Measurements from ENCODE around the gene LGALS4.
"Not testable (repeated sequence)": the region's sequence is repeated elsewhere in the genome, so short reads cannot be mapped to it uniquely, and the experiment has no call there.

The LGALS4 gene

GRCh38 chr19:38788478-38789243, 24.1 kb downstream of the LGALS4 start, which contains the start of gene LGALS7B:
LGALS7B (plus strand) TSS chr19:38789200; CDS start chr19:38789227, 27 bp downstream.
- H3K9me3 ChIP-seq (ENCODE audit: low read depth, low read length), result no peaks in the 10 kb centered on the region
- TF ChIP-seq FOXP2 (optimal IDR thresholded peaks at IDR 0.05; ENCODE audit: control extremely low read depth, extremely low read length, insufficient read depth) (no peak), EZH2 (IDR thresholded peaks at IDR 0.05) (no peak), POLR2AphosphoS5 (IDR thresholded peaks at IDR 0.05; ENCODE audit: borderline replicate concordance, low read depth, low read length) (no peak)

DNA sequence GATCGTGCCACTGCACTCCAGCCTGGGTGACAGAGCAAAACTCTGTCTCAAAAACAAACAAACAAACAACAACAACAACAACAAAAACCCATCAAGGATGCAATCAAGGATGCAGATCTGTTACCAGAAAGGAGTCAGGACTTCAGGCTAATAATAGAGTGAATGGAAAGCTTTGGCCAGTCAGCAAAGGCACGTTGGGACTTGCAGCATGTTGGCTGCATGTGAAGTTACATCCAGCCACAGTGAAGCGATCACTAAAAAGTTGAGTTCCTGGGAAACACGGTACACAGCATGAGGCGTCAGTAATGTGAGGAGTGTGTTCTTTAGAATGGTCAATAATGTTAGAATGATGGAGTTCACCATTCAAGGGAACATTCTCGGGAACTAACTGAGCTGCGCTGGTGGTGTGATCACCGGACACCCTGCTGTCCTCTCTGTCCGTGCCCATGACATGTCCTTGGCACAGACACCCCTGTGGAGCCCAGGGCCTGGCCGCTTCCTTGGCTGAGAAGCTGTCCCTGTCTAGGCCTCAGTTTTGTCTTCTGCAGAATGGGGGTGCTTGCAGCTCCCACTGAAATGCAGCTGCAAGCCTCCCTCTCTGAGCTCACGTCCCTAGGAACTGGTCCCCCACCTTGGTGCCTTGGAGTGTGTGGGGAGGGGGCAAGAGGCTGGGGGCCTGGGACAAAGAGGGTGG, 26.0 kb downstream of the LGALS4 start:
- TF ChIP-seq FOXP2 (optimal IDR thresholded peaks at IDR 0.05; ENCODE audit: control extremely low read depth, extremely low read length, insufficient read depth) (no peak), EZH2 (IDR thresholded peaks at IDR 0.05) (no peak), POLR2AphosphoS5 (IDR thresholded peaks at IDR 0.05; ENCODE audit: borderline replicate concordance, low read depth, low read length) (no peak)
- no peaks in the 10 kb centered on the region for H3K9me3 ChIP-seq (ENCODE audit: low read depth, low read length)

More at GRCh38 chr19:38788478-38789243, 24.1 kb downstream of the LGALS4 start, which contains the start of gene LGALS7B:
- Histone ChIP-seq H3K9ac (ENCODE audit: insufficient read length) (no peak within 1 kb of the TSS), H3K36me3 (ENCODE audit: insufficient read depth, low read length) (no peaks in the 10 kb centered on the region), H3K4me3 (no peak within 1 kb of the TSS), H3K27ac (no peak within 1 kb of the TSS)
- no peak for DNase-seq (ENCODE audit: low read depth, low spot score)

GRCh38 chr19:38786061-38786460, 26.7 kb downstream of the LGALS4 start:
- H3K36me3 ChIP-seq (ENCODE audit: insufficient read depth, low read length); H3K9me3 ChIP-seq (ENCODE audit: low read depth, low read length); DNase-seq (ENCODE audit: low read depth, low spot score); H3K27ac ChIP-seq; H3K4me3 ChIP-seq; H3K9ac ChIP-seq (ENCODE audit: insufficient read length): not testable (repeated sequence)

More for the DNA sequence above, 26.0 kb downstream of the LGALS4 start:
- Histone ChIP-seq H3K4me3 (no peak overlapping the region), H3K36me3 (ENCODE audit: insufficient read depth, low read length) (no peaks in the 10 kb centered on the region), H3K9ac (ENCODE audit: insufficient read length) (no peak overlapping the region), H3K27ac (no peak overlapping the region)
- DNase-seq (ENCODE audit: low read depth, low spot score), result no peak

DNA sequence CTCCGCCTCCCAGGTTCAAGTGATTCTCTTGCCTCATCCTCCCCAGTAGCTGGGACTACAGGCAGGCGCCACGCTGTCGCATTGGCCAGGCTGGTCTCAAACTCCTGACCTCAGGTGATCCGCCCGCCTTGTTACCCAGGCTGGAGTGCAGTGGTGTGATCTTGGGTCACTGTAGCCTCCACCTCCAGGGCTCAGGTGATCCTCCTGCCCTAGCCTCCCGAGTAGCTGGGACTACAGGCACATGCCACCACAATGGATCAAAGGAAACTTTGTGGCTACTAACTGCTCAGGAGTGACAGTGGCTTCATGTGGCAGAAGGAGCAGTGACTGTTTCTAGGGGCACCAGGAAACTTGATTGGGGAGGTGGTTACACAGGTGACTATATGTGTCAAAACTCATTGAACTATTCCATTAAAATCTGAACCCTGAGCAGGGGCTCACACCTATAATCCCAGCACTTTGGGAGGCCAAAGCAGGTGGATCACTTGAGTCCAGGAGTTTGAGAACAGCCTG, 27.5 kb downstream of the LGALS4 start:
- Histone ChIP-seq H3K9ac (ENCODE audit: insufficient read length) (no peak overlapping the region), H3K36me3 (ENCODE audit: insufficient read depth, low read length) (no peaks in the 10 kb centered on the region), H3K4me3 (no peak overlapping the region), H3K27ac (no peak overlapping the region), H3K9me3 (ENCODE audit: low read depth, low read length) (no peaks in the 10 kb centered on the region)
- TF ChIP-seq EZH2 (IDR thresholded peaks at IDR 0.05) (no peak), FOXP2 (optimal IDR thresholded peaks at IDR 0.05; ENCODE audit: control extremely low read depth, extremely low read length, insufficient read depth) (no peak), POLR2AphosphoS5 (IDR thresholded peaks at IDR 0.05; ENCODE audit: borderline replicate concordance, low read depth, low read length) (no peak)
- DNase-seq (ENCODE audit: low read depth, low spot score), result no peak

GRCh38 chr19:38784224-38784623, 28.5 kb downstream of the LGALS4 start:
- TF ChIP-seq FOXP2 (optimal IDR thresholded peaks at IDR 0.05; ENCODE audit: control extremely low read depth, extremely low read length, insufficient read depth), result no peak
- TF ChIP-seq EZH2 (IDR thresholded peaks at IDR 0.05), result no peak
- TF ChIP-seq POLR2AphosphoS5 (IDR thresholded peaks at IDR 0.05; ENCODE audit: borderline replicate concordance, low read depth, low read length), result no peak

GRCh38 chr19:38782212-38782611, 30.5 kb downstream of the LGALS4 start:
- H3K9me3 ChIP-seq (ENCODE audit: low read depth, low read length); H3K36me3 ChIP-seq (ENCODE audit: insufficient read depth, low read length); H3K9ac ChIP-seq (ENCODE audit: insufficient read length); H3K27ac ChIP-seq; H3K4me3 ChIP-seq; DNase-seq (ENCODE audit: low read depth, low spot score): not testable (repeated sequence)

More at GRCh38 chr19:38784224-38784623, 28.5 kb downstream of the LGALS4 start:
- no peak for DNase-seq (ENCODE audit: low read depth, low spot score)
- no peak overlapping the region for H3K4me3 ChIP-seq
- no peaks in the 10 kb centered on the region for H3K36me3 ChIP-seq (ENCODE audit: insufficient read depth, low read length)
- H3K9me3 ChIP-seq (ENCODE audit: low read depth, low read length), result no peaks in the 10 kb centered on the region
- H3K9ac ChIP-seq (ENCODE audit: insufficient read length), result no peak overlapping the region
- H3K27ac ChIP-seq, result no peak overlapping the region

DNA sequence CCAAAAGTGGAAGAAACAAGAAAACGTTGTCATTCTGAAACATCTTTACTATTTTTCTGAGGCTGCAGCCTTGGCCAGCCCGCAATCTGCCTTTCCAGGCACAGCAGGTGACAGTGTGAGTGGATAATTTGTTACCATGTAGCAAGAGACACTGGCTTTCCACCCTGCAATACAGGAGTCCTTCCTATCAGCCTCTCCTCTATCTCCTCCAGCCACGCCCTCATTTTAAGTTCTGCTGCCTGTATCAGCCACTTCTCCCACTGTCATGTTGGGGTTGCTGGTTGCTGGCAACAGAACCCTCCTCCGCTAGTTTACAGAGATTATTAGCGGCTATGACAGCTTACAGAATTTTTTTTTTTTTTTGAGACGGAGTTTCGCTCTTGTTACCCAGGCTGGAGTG, 31.7 kb downstream of the LGALS4 start:
- no peak overlapping the region for H3K9ac ChIP-seq (ENCODE audit: insufficient read length)
- H3K27ac ChIP-seq, result no peak overlapping the region
- H3K36me3 ChIP-seq (ENCODE audit: insufficient read depth, low read length), result no peaks in the 10 kb centered on the region
- no peaks in the 10 kb centered on the region for H3K9me3 ChIP-seq (ENCODE audit: low read depth, low read length)
- H3K4me3 ChIP-seq, result no peak overlapping the region
- DNase-seq (ENCODE audit: low read depth, low spot score), result no peak
- TF ChIP-seq EZH2 (IDR thresholded peaks at IDR 0.05) (no peak), FOXP2 (optimal IDR thresholded peaks at IDR 0.05; ENCODE audit: control extremely low read depth, extremely low read length, insufficient read depth) (no peak), POLR2AphosphoS5 (IDR thresholded peaks at IDR 0.05; ENCODE audit: borderline replicate concordance, low read depth, low read length) (no peak)

DNA sequence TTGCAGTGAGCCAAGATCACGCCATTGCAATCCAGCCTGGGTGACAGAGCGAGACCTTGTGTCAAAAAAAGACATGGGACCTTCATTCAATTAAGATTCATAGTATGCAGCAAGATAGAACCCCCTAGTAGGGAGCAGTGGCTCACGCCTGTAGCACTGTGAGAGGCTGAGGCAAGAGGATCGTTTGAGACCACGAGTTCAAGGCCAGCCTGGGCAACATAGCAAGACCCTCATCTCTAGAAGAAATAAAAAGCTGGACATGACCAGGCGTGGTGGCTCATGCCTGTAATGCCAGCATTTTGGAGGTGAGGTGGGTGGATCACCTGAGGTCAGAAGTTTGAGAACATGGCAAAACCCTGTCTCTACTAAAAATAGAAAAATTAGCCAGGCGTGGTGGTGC, 32.3 kb downstream of the LGALS4 start:
- Histone ChIP-seq H3K9me3 (ENCODE audit: low read depth, low read length) (no peaks in the 10 kb centered on the region), H3K36me3 (ENCODE audit: insufficient read depth, low read length) (no peaks in the 10 kb centered on the region), H3K9ac (ENCODE audit: insufficient read length) (no peak overlapping the region), H3K4me3 (no peak overlapping the region), H3K27ac (no peak overlapping the region)
- no peak for TF ChIP-seq POLR2AphosphoS5 (IDR thresholded peaks at IDR 0.05; ENCODE audit: borderline replicate concordance, low read depth, low read length)
- no peak for TF ChIP-seq FOXP2 (optimal IDR thresholded peaks at IDR 0.05; ENCODE audit: control extremely low read depth, extremely low read length, insufficient read depth)
- no peak for TF ChIP-seq EZH2 (IDR thresholded peaks at IDR 0.05)
- DNase-seq (ENCODE audit: low read depth, low spot score), result no peak

All from SK-N-MC (cell line).